GM23248 (cell line): ENCODE measurements around the gene ST6GAL2.

ENCODE experiments used
- EZH2 ChIP-seq: fragments of 200-600 bp; sonication (generic); IDR thresholded peaks from 2 replicates; pipeline ENCODE4 v1.6.1; 2018; ENCODE audit warnings: antibody characterized with exemption, mild to moderate bottlenecking; ENCODE audit not compliant: insufficient read depth, poor library complexity, severe bottlenecking
- EZH2phosphoT487 ChIP-seq: fragments of 200-600 bp; sonication (generic); IDR thresholded peaks from 2 replicates; pipeline ENCODE4 v1.6.1; 2018; ENCODE audit warnings: antibody characterized with exemption, moderate library complexity, mild to moderate bottlenecking, low read depth; ENCODE audit not compliant: insufficient read depth

GRCh38 chr2:106878206-106878605 lies 7.8 kb downstream of the ST6GAL2 start:
- TF ChIP-seq EZH2 = no peak
- no peak for TF ChIP-seq EZH2phosphoT487
